T-cell (primary cell): Measurements from ENCODE around the gene EXOC4. TPM values are rescaled to one million over a fixed set of nuclear protein-coding genes. Genes with fewer than 3 reads are reported as not detected.
"Not testable (repeated sequence)": the region's sequence is repeated elsewhere in the genome, so short reads cannot be mapped to it uniquely, and the experiment has no call there.

Source experiments
- ATAC-seq, 4 experiments: fragments of 200-7000 bp in 3 of 4; fragments of 150-1000 bp in 1 of 4; cut with Tn5 transposase; replicated peaks in 1 of 4; 1 replicate in 3 of 4; 2 replicates in 1 of 4; pipeline ENCODE4 v1.10.0; 2021; ENCODE audit warnings: moderate library complexity in 3 of 4, mild to moderate bottlenecking in 2 of 4, moderate number of reproducible peaks in 1 of 4
- CTCF ChIA-PET, 2 donors: fragments of 300-600 bp; sonication (Branson Sonifier 250); formaldehyde crosslinking; loops; one replicate each; lab custom pipeline; 2022; ENCODE audit warnings: antibody characterized with exemption in 2 of 2; lab: Charles Lee
- POLR2A ChIA-PET, 2 donors: fragments of 300-600 bp; sonication (Branson Sonifier 250); formaldehyde crosslinking; loops; one replicate each; lab custom pipeline; 2022; ENCODE audit warnings: antibody characterized with exemption in 2 of 2; lab: Charles Lee
- DNase-seq, 35 experiments: peaks; one replicate each; pipeline versions ENCODE4 v3.0.0 to v3.0.0-alpha.2; 2013 to 2023
- H3K27ac ChIP-seq: one replicate; pipeline ENCODE4 v1.5.1; 2013; ENCODE audit warnings: low read length
- H3K27me3 ChIP-seq, 2 experiments: replicated peaks in 1 of 2; 1 replicate in 1 of 2; 2 replicates in 1 of 2; pipeline versions ENCODE4 v1.6.1 to v1.7.0; 2013; ENCODE audit warnings: low read length in 1 of 2, mixed read lengths in 1 of 2; ENCODE audit not compliant: control insufficient read depth in 2 of 2, insufficient read depth in 2 of 2; ENCODE audit errors: extremely low read depth in 1 of 2
- H3K36me3 ChIP-seq, 2 donors: 1 replicate in 1 of 2; 2 replicates in 1 of 2; pipeline versions ENCODE4 v1.6.1 to v1.7.0; 2013; ENCODE audit warnings: low read length in 1 of 2; ENCODE audit not compliant: control insufficient read depth in 2 of 2, insufficient read depth in 1 of 2; ENCODE audit errors: extremely low read depth in 1 of 2
- H3K4me1 ChIP-seq, 2 experiments: 1 replicate in 1 of 2; 2 replicates in 1 of 2; pipeline versions ENCODE4 v1.6.1 to v1.7.0; 2013; ENCODE audit warnings: low read length in 2 of 2, mixed read lengths in 1 of 2; ENCODE audit not compliant: insufficient read depth in 2 of 2, control insufficient read depth in 1 of 2; ENCODE audit errors: extremely low read depth in 1 of 2
- H3K4me3 ChIP-seq, 2 donors: 1 replicate in 1 of 2; 2 replicates in 1 of 2; pipeline versions ENCODE4 v1.5.1 to v1.7.0; 2013; ENCODE audit warnings: mild to moderate bottlenecking in 2 of 2, low read length in 1 of 2, moderate library complexity in 1 of 2; ENCODE audit not compliant: control insufficient read depth in 1 of 2; ENCODE audit errors: extremely low read depth in 1 of 2
- H3K9me3 ChIP-seq: 2 replicates; pipeline ENCODE4 v1.7.0; 2013
- H3K27ac Mint-ChIP-seq, 2 donors: one replicate each; pipeline ENCODE4 v1.8.0; 2020 to 2021; ENCODE audit warnings: mild to moderate bottlenecking in 2 of 2, mixed read lengths in 2 of 2
- H3K27me3 Mint-ChIP-seq, 2 donors: one replicate each; pipeline ENCODE4 v1.8.0; 2021 to 2022; ENCODE audit warnings: mixed read lengths in 2 of 2
- H3K36me3 Mint-ChIP-seq: one replicate; pipeline ENCODE4 v1.8.0; 2021; ENCODE audit warnings: mixed read lengths
- H3K4me1 Mint-ChIP-seq, 3 donors: one replicate each; pipeline ENCODE4 v1.8.0; 2020 to 2022; ENCODE audit warnings: mixed read lengths in 3 of 3, mild to moderate bottlenecking in 1 of 3
- H3K4me3 Mint-ChIP-seq, 3 donors: one replicate each; pipeline ENCODE4 v1.8.0; 2020 to 2022; ENCODE audit warnings: mild to moderate bottlenecking in 3 of 3, mixed read lengths in 3 of 3, moderate library complexity in 3 of 3
- H3K9me3 Mint-ChIP-seq, 3 donors: one replicate each; pipeline ENCODE4 v1.8.0; 2020 to 2022; ENCODE audit warnings: mixed read lengths in 3 of 3
- WGBS: methylation state at CpG from one replicate; pipeline ENCODE4 v1.1.5; 2013; ENCODE audit warnings: missing lambda C conversion rate; ENCODE audit not compliant: insufficient coverage; 5-methylcytosine and 5-hydroxymethylcytosine counted together
- total RNA-seq, 35 experiments: library from RNA in 6 of 35; stranded (reverse) in 6 of 35; fragments of 120-200 nt in 1 of 35; gene quantifications; one replicate each; pipeline versions ENCODE4 v1.2.1 to v1.2.4 and lab custom pipeline; 2013 to 2026

EXOC4 gene
- total RNA-seq, 5 donors from 2014 or later (not counting 1 experiment from before 2014, with no cell fraction given), result 58.2 to 108 (median 64.8) TPM

DNA sequence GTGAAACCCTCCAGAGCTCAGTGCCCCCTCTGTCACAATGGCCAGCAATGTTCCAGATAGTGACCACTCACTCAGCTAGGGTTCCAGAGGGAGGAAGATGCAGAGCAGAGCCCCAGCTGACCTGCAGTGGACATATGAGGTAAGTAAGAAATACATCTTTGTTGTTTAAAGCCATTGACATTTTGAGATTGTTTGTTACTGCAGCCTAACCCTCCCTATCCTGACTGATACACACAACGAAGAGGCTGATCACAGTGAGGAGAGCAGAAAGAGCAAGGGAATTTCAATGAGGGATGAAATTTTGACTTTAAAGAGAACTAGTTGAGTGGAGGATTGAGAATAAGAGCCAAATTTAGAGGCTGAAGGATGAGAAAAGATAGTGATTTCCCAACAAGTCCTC lies 822.9 kb downstream of the EXOC4 start:
- Mint-ChIP-seq H3K27me3 (no peaks in the 10 kb centered on the region), H3K36me3 (peaks cover 39% of the 10 kb centered on the region), H3K9me3 (peaks cover 0 to 9% (median 0%) of the 10 kb centered on the region in 3 donors), H3K4me3 (no peak overlapping the region), H3K27ac (no peak overlapping the region), H3K4me1 (no peaks in the 10 kb centered on the region)
- Histone ChIP-seq H3K9me3 (no peaks in the 10 kb centered on the region), H3K4me3 (no peak overlapping the region), H3K27me3 (no peaks in the 10 kb centered on the region), H3K27ac (no peak overlapping the region), H3K4me1 (no peaks in the 10 kb centered on the region), H3K36me3 (no peaks in the 10 kb centered on the region)
- DNase-seq (no peak), ATAC-seq (no peak)
- WGBS, result no CpG with 5 or more reads among the region's 1 CpG
- ChIA-PET CTCF (no interaction called here), POLR2A (no interaction called here)

- H3K4me3 ChIP-seq, H3K27me3 Mint-ChIP-seq, H3K27ac Mint-ChIP-seq, H3K9me3 Mint-ChIP-seq, H3K27me3 ChIP-seq, DNase-seq, H3K27ac ChIP-seq, H3K4me1 Mint-ChIP-seq, H3K4me1 ChIP-seq, H3K9me3 ChIP-seq, H3K4me3 Mint-ChIP-seq, POLR2A ChIA-PET, ATAC-seq, H3K36me3 ChIP-seq, CTCF ChIA-PET: not testable (repeated sequence)
- H3K36me3 Mint-ChIP-seq, result peaks cover 33% of the 10 kb centered on the region
- no CpG with 5 or more reads among the region's 2 CpGs for WGBS
Measured at GRCh38 chr7:134077560-134077959, 824.7 kb downstream of the EXOC4 start.

DNA sequence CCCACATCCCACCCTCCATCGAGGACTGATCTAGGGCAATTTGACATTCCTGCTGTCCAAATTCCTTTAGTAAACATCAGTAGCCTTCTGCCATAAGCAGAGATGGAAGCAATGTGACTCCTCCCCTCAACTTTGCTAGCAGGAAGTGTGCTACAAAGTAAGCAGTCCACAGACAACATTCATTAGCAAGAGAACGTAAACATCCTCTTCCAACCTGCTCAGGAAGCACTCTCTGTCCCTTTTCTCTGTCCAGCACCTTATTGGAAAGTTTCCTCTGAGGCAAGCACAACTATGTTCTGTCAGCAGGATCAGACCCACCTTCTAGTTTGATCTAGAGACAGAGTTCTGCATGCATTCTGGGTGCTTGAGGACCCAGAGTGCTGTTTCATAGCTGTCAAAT lies 826.1 kb downstream of the EXOC4 start:
- H3K4me1 Mint-ChIP-seq, result no peaks in the 10 kb centered on the region
- WGBS, result 67% methylated on average over 1 of the region's 2 CpGs

DNA sequence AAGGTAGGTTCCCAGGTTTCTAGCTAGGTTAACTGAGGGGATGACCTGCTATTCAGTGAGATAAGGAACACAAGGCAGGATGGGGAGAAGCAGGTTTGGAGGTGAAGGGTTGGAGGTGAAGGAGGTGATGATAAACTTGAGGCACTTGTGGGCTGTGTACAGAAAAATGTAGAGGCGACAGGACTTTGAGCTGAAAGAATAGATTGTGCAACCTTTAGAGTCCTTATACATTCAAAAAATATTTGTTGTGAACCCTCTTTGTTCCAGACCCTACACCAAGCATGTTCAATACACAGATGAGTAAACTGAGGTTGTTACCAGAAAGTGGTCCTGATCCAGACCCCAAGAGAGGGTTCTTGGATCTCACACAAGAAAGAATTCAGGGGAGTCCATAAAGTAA lies 828.8 kb downstream of the EXOC4 start:
- no peaks in the 10 kb centered on the region for H3K27me3 Mint-ChIP-seq
- H3K4me3 Mint-ChIP-seq, result no peak overlapping the region
- no peaks in the 10 kb centered on the region for H3K4me1 Mint-ChIP-seq
- H3K27ac ChIP-seq, result no peak overlapping the region
- POLR2A ChIA-PET, result no interaction called here
- H3K27me3 ChIP-seq, result no peaks in the 10 kb centered on the region
- no CpG with 5 or more reads among the region's 1 CpG for WGBS
- H3K27ac Mint-ChIP-seq, result no peak overlapping the region
- DNase-seq (no peak), ATAC-seq (no peak)
- H3K9me3 ChIP-seq, result no peaks in the 10 kb centered on the region
- CTCF ChIA-PET, result no interaction called here
- no peak overlapping the region for H3K4me3 ChIP-seq
- no peaks in the 10 kb centered on the region for H3K4me1 ChIP-seq
- peaks cover 10% of the 10 kb centered on the region for H3K36me3 Mint-ChIP-seq
- H3K36me3 ChIP-seq, result no peaks in the 10 kb centered on the region
- H3K9me3 Mint-ChIP-seq, result peaks cover 0 to 7% (median 0%) of the 10 kb centered on the region in 3 donors

More for the DNA sequence above, 826.1 kb downstream of the EXOC4 start:
- Mint-ChIP-seq H3K36me3 (peaks cover 28% of the 10 kb centered on the region), H3K4me3 (no peak overlapping the region), H3K27me3 (no peaks in the 10 kb centered on the region), H3K27ac (no peak overlapping the region), H3K9me3 (peaks cover 0 to 9% (median under 1%) of the 10 kb centered on the region in 3 donors)
- no peak overlapping the region for H3K27ac ChIP-seq
- H3K27me3 ChIP-seq, result no peaks in the 10 kb centered on the region
- no peaks in the 10 kb centered on the region for H3K36me3 ChIP-seq
- CTCF ChIA-PET, result no interaction called here
- H3K4me1 ChIP-seq, result no peaks in the 10 kb centered on the region
- H3K4me3 ChIP-seq, result no peak overlapping the region
- no peak for ATAC-seq
- POLR2A ChIA-PET, result no interaction called here
- DNase-seq, result no peak
- no peaks in the 10 kb centered on the region for H3K9me3 ChIP-seq

GRCh38 chr7:134083766-134084487 lies 831.0 kb downstream of the EXOC4 start:
- no peak for DNase-seq
- H3K4me3 ChIP-seq, result no peak overlapping the region
- CTCF ChIA-PET, result no interaction called here
- H3K9me3 ChIP-seq, result peaks cover 3% of the 10 kb centered on the region
- H3K27ac ChIP-seq, result no peak overlapping the region
- Mint-ChIP-seq H3K4me1 (no peaks in the 10 kb centered on the region), H3K27me3 (no peaks in the 10 kb centered on the region), H3K9me3 (peaks cover 13 to 17% (median 15%) of the 10 kb centered on the region in 3 donors), H3K4me3 (no peak overlapping the region), H3K36me3 (peaks cover 7% of the 10 kb centered on the region), H3K27ac (no peak overlapping the region)
- H3K36me3 ChIP-seq, result no peaks in the 10 kb centered on the region
- no peaks in the 10 kb centered on the region for H3K4me1 ChIP-seq
- no peaks in the 10 kb centered on the region for H3K27me3 ChIP-seq
- 92% methylated on average over 2 of the region's 3 CpGs for WGBS
- ATAC-seq, result no peak
- POLR2A ChIA-PET, result no interaction called here

GRCh38 chr7:134084488-134085144 lies 831.7 kb downstream of the EXOC4 start:
- ChIA-PET POLR2A (interaction anchor here in 1 of 2 donors (0.7 kb wide), 1 partner anchor 59 kb away, joined by 5 read pairs; no protein-coding TSS in a partner anchor), CTCF (no interaction called here)
- Histone ChIP-seq H3K36me3 (no peaks in the 10 kb centered on the region), H3K4me3 (no peak overlapping the region), H3K27me3 (no peaks in the 10 kb centered on the region), H3K9me3 (peaks cover 6% of the 10 kb centered on the region), H3K27ac (no peak overlapping the region), H3K4me1 (no peaks in the 10 kb centered on the region)
- Mint-ChIP-seq H3K9me3 (peaks cover 20 to 22% (median 22%) of the 10 kb centered on the region in 3 donors), H3K27ac (no peak overlapping the region), H3K4me3 (no peak overlapping the region), H3K36me3 (peaks cover 11% of the 10 kb centered on the region), H3K4me1 (no peaks in the 10 kb centered on the region), H3K27me3 (no peaks in the 10 kb centered on the region)
- no peak for ATAC-seq
- no peak for DNase-seq
- 30% methylated on average over 2 of the region's 3 CpGs for WGBS
